Effector CD4-positive, alpha-beta T cell (primary cell): Measurements from ENCODE around the gene GPA33.
A peak's percentile ranks its signal among the peaks of the same experiment; 100 is the strongest.

Source experiments
- DNase-seq: peaks from one replicate; pipeline ENCODE4 v3.0.0-alpha.2; 2020

Gene GPA33

DNA sequence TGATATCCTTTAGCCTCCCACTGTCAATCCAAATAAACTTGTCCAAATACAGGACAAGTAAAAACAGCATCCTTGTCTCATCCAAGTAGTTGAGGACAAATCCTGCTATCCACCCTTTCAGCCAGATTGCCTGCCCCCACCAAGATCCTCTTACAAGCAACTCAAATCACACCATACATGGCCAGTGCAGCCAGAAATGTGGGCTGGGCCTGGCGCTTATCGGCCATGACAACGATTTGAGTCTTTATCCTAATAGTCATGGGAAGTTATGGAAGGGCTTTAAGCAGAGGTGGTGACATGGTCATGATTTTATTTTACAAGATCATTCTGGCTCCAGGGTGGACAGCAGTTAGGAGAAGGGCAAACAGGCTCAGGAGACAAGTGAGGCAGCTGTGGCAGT lies 6.3 kb downstream of the GPA33 start:
- no peak for DNase-seq

DNA sequence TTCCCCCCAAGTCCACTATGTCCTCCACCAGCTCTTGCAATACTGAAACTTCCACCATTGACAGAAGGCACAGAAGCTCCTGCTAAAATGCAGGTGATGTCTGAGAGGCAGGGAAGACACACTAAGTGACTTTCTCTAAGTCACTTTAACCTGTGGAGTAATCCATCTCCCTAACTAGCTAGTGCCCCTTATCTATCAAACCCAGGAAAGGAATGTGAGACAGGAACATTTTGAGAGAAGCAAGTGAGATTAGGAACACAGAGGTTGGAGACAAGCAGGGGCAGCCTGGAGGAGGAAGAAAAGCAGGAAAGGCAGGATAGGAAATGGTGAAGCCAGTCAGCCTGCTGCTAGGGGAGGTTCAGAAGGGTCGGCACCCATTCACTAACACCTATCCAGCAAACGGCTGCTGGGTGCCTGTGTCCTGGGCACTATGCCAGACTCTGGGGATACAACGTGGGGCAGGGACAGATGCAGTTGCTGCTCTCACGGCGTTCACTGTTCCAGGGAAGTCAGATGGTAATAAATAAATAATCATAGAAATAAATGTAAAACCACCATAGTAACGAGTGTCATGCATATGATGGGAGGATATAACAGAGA lies 7.0 kb downstream of the GPA33 start:
- no peak for DNase-seq

DNA sequence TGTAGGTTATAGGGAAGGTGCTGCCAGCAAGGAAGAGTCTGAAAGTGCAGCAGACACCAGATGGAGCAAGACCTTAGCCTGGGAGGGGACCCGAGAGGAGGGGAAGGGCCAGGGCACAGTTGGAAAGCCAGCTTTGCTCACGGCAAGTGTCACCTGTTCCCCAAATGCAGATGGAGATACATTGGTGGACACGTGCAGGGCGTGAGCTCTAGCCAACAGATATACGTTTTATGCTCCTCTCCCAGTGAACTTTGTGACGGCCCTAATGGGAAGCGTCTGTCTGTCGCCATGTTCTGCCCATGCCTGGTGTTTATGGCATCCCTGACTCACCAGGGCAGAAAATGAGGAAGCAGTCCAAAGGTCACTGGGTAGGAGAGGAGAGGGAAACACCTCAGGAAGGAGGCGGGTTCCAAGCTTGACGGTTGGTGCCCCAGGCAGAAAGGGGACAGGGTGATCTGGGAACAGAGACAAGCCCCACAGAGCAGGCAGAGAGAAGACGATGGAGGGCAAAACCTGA lies 7.6 kb downstream of the GPA33 start:
- DNase-seq = no peak

DNA sequence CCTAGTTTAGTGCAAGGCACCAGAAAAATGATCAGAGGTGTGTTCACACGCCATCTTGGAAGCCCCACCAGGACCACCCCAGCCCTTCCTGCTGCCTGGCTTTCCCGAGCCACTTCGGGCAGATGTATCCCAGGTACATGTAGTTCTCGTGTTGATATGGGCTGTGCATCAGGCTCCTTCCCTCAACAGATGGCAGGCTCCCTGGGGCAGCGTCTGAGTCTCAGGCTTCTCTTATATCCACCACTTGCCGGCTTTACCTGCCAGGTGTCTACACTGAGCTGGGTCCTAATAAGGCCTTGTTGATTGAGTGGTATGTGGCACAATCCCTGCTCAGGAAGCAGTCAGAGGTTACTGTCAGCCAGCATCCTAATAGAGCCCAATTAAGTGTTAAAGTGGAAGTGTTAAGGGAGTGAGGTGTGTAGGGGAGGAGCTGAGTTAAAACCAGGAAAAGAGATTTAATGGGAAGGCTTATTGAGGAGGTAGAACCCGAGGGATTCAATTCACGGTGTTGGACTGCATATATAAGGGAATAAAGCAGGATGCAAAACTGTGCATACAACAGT lies 8.5 kb downstream of the GPA33 start:
- DNase-seq = no peak

DNA sequence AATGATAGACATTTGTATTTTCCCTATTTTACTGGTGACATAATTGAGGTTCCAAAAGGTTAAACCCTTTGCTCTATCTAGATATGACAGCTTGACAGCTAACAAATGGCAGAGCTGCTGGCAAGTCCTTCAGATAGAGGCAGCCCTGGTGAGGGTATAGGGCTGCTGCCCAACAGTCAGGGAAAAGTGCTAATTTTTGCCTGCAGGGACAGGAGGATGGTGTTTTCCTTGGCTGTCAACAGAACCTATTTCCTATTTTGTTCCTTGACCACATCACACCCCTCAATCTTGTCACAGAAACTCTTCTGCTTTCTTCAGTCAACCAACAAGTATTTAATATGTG lies 12.3 kb downstream of the GPA33 start:
- DNase-seq = no peak

DNA sequence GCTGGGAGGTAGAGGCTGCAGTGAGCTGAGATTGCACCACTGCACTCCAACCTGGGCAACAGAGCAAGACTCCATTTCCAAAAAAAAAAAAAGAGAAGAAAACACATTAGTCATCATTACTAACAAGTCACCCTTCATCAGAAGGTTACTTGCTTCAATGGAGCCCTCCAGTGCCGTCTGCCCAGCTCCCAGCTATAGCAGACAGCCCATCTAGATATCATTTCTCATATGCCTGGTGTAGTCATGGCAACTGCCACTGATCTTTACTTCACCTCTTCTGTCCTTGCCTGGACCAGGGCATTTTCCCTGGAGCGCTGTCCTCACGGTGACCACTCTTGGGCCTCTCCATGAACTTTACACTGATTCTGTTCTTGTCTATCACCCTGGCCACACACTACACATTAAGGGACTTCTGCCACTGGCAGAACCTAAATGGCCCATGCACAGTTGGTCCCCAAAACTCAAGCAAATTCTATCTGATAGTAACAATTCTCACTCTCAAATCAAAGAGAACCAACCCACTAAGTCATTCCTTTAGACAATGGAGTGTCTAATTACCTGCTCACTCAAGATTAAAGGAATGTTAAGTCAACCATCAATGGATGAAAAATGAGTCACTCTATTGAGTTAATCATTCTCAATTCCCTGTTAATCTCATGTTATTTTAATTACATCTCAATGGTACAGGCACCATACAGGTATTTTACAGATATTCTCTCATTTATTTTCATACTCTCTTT lies 12.9 kb downstream of the GPA33 start:
- no peak for DNase-seq

DNA sequence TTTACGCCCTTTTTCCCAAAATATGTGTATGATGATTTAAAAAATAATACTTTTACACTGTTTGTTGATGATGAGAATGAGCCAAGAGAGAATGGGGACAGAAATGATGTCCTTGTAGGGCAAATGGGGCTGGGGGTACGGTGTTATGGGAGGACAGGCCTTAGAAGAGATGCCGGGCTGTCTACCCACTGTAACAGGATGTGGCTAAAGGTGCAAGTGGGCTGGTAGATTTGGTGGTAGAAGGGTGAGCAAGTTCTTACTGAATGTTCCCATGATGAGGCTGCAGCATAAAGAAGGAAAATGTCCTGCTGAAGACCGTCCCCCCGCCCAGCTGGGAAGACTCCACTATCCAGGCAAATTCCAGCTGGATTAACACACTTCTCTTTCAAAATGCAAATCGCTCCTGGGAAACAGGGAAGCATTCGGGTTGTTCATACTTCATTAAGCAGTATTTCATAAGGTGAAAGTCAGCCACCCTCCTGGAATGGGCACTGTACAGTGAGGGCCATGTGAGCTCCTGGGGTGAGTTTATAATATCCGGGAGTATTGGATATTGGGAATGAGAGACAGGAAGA lies 14.0 kb downstream of the GPA33 start:
- no peak for DNase-seq

DNA sequence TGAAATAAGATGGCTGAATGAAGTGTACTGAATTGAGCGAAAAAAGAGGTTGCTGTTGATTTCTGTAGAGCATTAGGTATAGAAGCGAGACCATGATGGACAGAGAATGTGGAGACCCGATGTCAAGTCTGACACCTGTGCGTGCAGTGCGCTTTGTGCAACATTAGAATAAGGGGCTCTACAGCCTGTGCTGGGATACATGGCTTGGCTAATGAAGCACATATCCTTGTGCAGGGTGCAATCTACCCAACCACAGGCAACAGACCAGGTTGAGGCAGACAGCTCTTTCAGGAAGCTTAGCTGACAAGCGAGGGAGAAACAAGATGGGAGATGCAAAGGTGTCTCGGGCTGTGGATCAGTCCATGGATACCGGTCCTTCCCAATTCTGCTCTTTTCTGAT lies 18.9 kb downstream of the GPA33 start:
- no peak for DNase-seq

DNA sequence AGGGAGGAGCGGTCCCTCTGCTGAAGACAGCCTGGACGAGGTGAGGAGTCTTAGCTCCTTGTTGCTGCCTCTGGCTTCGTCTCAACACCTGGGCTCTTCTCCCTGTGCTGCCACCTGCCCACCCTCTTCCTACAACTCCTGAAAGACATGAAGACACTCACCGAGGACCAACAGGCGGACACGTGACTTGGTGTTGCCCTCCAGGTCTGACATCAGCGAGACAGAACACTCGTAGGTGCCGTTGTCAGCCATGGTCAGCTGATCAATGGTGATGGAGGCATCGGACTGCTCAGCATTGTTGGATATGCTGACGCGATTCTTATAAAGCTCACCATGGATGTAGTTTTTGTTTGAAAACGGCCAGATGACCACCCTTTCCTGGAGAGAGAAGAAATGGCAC lies 21.4 kb downstream of the GPA33 start:
- no peak for DNase-seq

DNA sequence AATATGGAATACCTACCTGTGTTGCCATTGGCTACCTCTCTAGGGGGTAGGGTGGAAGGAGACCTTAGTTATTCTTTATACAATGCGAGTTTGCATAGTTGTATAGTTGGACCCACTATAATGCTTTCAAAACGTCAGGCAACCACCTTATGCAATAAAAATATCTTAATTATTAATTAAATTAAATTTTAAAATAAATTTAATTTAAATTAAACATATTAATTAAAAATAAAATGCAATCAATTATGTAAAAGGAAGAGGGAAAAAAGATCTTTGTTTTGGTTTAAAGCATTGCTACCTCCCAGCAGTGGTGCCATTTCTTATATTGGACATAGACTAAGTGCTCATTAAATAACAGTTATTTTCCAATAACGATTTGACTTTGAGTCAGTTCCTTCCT lies 22.3 kb downstream of the GPA33 start:
- no peak for DNase-seq

DNA sequence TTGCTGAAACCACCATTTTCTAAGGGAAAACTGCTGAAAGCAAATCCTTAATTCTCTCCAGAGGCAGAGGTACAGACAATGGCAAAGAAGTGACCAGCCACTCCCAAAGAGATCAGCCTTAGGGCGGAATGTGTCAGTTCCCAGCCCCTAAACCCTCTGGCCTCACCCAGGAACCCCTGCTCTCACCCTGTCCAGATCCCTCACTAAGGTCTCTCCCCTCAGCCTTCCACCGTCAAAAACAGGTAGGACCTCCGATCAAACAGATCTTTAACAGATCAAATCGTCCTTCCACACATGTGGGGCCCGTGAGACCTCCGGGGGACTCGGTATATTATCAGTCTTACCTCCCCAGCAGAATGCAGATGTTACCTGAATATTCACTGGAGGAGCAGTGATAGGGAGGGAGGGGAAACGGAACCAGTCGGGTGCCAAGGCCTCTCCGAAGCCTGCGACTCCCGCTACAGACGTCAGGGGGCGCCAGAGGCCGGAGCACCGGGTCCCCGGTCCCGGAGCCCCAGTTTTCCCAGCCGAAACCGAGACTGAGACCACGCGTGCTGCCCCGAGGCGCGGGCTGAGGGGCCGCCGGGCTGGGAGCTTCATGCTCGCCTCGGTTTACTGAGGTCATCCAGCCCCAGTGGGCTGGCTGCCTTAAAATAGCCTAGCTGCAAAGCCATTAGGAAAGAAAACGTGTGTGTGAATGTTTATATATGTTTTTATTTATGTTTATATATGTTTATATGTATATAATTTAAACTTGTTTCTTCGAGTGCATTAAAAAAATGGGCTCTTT lies 23.6 kb downstream of the GPA33 start:
- DNase-seq = peak; percentile 74

DNA sequence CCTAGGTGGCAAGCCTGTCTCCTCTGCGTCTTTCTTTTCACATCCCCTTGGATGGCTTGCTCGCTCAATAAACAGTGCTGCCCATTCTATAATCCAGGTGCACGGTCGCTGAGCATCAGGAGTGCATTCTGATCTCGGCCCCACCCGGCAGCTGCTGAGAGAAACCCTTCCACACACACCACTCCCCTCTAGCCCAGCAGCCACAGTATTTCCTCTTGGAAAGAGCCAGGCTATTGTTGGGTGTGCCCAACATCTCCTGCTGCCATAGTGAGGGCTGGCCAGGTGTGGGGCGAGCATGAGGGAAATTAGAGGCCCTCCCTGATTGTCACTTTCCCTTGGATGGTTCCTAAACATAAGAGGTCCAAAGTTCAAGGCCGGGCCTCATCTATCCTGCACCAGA lies 24.7 kb downstream of the GPA33 start:
- DNase-seq = no peak

DNA sequence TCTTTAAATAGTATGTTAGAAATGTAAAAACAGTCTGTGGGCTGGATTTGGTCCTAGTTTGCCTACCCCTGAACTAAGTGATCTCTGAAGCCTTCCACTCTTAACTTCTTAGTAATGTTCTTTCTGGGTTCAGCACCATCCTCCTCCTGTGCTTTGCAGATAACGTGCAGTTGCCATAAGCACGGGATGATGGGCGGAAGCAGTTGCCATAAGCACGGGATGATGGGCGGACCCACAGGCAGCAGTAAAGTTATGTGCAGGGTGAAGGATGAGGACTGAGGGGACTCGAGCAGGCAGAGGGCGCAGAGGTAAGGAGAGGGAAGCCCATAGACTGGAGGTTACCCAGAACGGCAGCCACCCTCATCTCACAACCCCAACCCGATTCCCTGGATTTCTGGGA lies 25.6 kb downstream of the GPA33 start:
- no peak for DNase-seq

DNA sequence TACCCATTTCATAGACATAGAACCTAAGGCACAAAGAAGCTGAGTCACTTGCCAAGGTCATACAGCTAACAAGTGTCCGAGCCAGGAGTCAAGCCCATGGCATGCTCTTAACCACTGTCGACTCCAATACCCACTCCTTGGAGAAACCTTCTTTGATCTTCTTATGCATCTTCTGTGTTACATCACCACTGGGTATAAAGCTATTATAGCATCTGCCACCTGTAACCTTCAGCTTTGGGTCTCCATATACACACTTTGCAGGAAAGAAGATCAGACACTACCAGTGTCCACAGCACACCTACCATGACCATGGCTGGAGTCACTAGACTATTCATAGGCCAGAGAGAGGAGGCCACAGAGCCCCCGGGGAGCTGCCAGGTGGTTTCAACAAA lies 29.1 kb downstream of the GPA33 start:
- DNase-seq = no peak

DNA sequence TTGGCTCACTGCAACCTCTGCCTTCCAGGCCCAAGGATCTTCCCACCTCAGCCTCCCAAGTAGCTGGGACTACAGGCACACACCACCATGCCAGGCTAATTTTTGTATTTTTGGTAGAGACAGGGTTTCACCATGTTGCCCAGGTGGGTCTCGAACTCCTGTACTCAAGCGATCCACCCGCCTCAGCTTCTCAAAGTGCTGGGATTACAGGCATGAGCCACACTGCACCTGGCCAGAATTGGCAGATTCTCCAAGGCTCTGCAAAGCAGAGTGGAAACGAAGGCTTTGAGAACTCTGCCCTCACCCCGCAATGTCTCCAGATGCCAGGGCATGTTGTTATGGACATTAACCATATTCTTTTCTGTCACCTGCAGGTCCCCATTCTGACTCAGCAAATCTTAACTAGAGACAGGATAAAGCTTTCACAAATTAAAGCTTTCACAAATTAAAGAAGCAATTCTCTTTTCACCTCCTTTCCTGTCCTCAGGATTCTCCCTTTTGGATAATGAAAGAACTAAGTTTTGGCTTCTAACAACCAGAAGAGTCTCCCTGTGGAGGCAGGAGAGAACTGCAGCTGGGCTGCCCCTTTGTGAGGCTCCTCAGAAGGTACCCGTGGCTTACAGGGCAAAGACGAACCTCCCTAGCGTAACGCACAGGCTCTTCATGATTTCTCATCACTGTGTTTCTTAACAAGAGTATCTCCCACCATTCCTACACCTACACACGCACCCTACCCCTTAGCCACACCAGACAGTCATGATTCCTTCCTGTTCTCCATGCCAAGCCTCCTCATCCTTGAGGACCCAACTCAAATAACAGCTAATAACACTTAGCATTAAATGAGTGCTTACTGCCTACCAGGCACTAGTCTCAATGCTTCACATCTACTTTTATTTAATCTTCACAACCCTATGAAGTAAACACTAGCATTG lies 29.8 kb downstream of the GPA33 start:
- DNase-seq = no peak

DNA sequence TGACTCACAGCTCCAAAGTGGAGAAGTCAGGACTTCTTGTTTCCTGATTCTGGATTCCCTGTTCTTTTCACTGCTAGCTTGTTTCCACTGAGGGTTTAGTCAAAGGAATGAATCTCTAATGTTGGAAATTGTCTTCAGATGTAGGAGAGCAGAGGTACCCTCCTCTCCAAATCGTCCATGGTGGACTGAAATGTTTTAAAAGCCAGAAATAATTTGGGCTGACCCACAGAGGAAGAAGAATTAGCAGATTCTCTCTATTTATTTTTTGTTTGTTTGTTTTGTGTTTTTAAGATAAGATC lies 30.4 kb downstream of the GPA33 start:
- DNase-seq = no peak

DNA sequence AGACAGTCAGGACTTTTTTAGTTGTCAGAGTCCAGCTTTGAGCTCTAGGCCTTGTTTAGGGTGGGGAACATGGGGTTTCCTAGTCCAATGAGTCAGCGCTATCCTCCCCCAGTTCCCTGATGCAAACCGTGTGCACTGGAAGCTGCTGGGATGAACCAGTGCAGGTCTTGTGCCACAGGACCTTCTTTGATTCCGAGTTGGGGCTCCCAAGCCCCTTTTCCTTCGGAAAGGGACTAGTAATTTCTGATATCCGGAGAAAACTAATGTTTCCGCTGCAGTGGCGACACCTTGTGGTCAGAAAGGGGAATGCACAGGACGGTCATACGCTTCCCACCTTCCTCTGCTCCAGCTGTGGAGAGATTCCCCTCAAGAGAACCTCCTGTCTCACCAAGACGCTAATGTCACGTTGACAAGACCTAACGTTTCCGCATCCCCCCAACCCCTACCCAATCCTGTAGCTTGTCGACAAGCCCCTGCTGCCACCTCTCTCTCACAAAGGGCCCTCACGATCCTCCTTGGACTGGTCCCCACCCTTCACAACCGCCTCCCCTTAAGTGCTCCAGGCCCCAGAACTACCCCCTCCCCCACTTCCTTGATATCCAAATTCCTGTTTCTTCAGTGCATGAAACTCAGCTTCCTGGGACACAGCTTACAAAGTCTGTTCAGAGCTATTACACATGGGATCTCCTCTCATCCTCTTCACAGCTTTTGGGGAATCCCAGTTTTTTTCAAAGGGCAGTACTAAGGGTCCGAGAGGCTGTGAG lies 30.9 kb downstream of the GPA33 start:
- DNase-seq = peak; percentile 69

DNA sequence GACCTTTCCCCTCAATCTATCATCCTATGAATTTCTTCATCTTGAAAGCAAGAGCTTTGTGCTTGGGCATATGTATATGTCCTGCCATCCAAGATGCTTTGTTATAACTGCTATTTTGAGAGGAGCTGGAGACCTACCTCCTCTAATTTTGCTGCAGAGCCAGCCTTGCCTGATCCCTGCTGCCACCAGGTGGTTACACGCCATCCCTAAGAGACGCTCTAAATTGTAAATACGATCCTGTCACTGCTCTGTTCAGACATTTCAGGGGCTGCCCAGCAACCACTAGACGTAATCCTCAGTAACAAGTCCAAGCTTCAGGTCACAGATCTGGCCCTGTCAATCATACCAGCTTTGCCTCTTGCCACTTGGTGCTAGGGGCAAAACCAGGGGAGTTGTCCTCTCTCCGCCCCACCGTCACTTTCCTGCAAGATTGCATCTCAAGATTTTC lies 32.9 kb downstream of the GPA33 start:
- DNase-seq = no peak

DNA sequence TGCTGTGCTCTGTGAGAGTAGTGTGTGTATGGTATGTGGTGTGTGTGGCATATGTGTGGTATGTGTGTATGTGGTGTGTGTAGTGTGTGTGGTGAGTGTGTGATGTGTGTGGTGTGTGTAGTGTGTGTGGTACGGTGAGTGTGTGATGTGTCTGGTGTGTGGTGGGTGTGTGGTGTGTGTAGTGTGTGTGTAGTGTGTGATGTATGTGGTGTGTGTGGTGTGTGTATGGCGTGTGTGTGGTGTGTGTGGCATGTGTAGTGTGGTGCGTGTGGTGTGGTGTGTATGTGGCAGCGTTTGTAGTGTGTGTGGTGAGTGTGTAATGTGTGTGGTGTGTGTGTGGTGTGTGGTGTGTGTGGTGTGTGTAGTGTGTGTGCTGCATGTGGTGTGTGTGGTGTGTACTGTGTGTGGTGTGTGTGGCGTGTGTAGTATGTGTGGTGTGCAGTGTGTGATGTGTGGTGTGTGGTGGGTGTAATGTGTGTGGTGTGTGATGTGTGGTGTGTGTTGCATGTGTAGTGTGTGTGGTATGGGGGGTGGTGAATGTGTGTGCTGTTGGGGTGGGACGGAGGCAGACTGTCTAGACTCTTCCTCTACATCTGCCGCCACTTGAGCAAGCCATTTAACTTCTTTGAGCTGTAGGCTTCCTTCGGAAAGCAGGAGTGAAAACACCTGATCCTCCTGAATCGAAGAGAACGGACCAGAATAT lies 33.5 kb downstream of the GPA33 start:
- DNase-seq = no peak

DNA sequence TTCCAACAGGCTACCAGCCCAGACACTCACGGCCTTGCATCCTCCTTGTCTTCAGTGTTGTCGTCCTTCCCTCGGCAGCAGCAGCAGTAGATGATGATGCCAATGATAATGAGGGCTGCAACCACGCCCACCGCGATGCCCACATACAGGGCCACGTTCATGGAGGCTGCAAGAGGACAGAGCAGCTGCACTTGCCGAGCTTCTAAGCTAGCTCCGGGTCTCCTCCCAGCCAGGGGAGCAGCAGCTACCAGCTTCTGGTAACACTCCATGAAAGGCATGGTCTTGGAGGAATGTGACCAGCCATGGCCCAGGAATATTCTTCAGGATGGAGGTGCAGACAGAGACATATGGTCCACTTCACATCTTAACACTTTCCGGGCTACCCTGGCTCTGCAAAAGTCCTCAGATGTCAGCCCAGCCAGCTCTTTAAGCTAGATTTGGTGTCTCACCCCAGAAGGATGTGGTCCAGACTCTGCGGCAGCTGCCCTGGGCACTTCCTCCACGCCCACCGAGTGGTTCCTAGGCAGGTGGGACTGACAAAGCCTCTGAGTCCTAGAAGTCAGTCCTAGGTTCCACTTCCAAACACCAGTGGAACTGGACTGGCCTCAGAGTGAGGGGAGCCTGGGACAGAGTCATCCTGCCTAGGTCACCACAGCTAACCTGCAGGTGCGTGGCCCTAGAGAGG lies 35.1 kb downstream of the GPA33 start:
- no peak for DNase-seq
